WTC11 (cell line): ENCODE results near the gene SWAP70. TPM values are rescaled to one million over a fixed set of nuclear protein-coding genes. Genes with fewer than 3 reads are reported as not detected.
A peak's percentile ranks its signal among the peaks of the same experiment; 100 is the strongest.

ENCODE experiments used
- ATAC-seq: fragments of 200-7000 bp; cut with Tn5 transposase; 2 replicates; pipeline ENCODE4 v1.10.0; 2021; ENCODE audit warnings: mild to moderate bottlenecking, moderate library complexity
- CTCF ChIA-PET: fragments of 300-600 bp; sonication (Branson Sonifier 250); formaldehyde crosslinking; loops from one replicate; lab custom pipeline; 2021; ENCODE audit warnings: antibody characterized with exemption; lab: Charles Lee
- POLR2A ChIA-PET: fragments of 350-600 bp; sonication (Branson Sonifier 250); formaldehyde crosslinking; loops from one replicate; lab custom pipeline; 2021; ENCODE audit warnings: antibody characterized with exemption; lab: Charles Lee
- DNase-seq: peaks from one replicate; pipeline ENCODE4 v3.0.0; 2021; ENCODE audit warnings: low spot score
- H3K27ac Mint-ChIP-seq: 2 replicates; pipeline ENCODE4 v1.8.0; 2021; ENCODE audit warnings: mixed read lengths
- H3K27me3 Mint-ChIP-seq: 2 replicates; pipeline ENCODE4 v1.8.0; 2021; ENCODE audit warnings: low read depth, mild to moderate bottlenecking, moderate library complexity, mixed read lengths
- H3K36me3 Mint-ChIP-seq: 2 replicates; pipeline ENCODE4 v1.8.0; 2021; ENCODE audit warnings: mixed read lengths
- H3K4me1 Mint-ChIP-seq: 2 replicates; pipeline ENCODE4 v1.8.0; 2022; ENCODE audit warnings: mixed read lengths
- H3K4me3 Mint-ChIP-seq: 2 replicates; pipeline ENCODE4 v1.8.0; 2021; ENCODE audit warnings: mild to moderate bottlenecking, moderate library complexity, mixed read lengths
- H3K9me3 Mint-ChIP-seq: 2 replicates; pipeline ENCODE4 v1.8.0; 2021; ENCODE audit warnings: mixed read lengths
- CBFB ChIP-seq: sonication (generic); formaldehyde crosslinking; IDR thresholded peaks from 2 replicates; pipeline ENCODE4 v1.8.1; 2022; ENCODE audit warnings: mild to moderate bottlenecking, low read depth, missing genetic modification reagents
- ELF4 ChIP-seq: sonication (generic); formaldehyde crosslinking; IDR thresholded peaks from 2 replicates; pipeline ENCODE4 v1.8.1; 2022; ENCODE audit warnings: low read depth, mild to moderate bottlenecking, moderate library complexity, missing genetic modification reagents
- FOXJ3 ChIP-seq: sonication (generic); formaldehyde crosslinking; IDR thresholded peaks from 2 replicates; pipeline ENCODE4 v1.9.0; 2021; ENCODE audit warnings: missing genetic modification reagents, mild to moderate bottlenecking, borderline replicate concordance
- JUN ChIP-seq: sonication (generic); formaldehyde crosslinking; IDR thresholded peaks from 2 replicates; pipeline ENCODE4 v1.8.0; 2023; ENCODE audit warnings: mild to moderate bottlenecking, missing genetic modification reagents
- NFYB ChIP-seq: sonication (generic); formaldehyde crosslinking; conservative IDR thresholded peaks from 2 replicates; pipeline ENCODE4 v1.8.0; 2022; ENCODE audit warnings: low read depth, missing genetic modification reagents
- OVOL2 ChIP-seq: fragments of 250-450 bp; sonication (Bioruptor Pico); IDR thresholded peaks from 2 replicates; pipeline ENCODE4 v1.9.0; 2021; ENCODE audit warnings: mild to moderate bottlenecking, borderline replicate concordance
- PRRX2 ChIP-seq: fragments of 250-450 bp; sonication (Bioruptor Pico); IDR thresholded peaks from 2 replicates; pipeline ENCODE4 v1.8.0; 2021; ENCODE audit warnings: mild to moderate bottlenecking
- SMAD4 ChIP-seq: sonication (generic); formaldehyde crosslinking; IDR thresholded peaks from 2 replicates; pipeline ENCODE4 v1.8.0; 2022; ENCODE audit warnings: mild to moderate bottlenecking, missing genetic modification reagents
- SOX15 ChIP-seq: fragments of 250-450 bp; sonication (Bioruptor Pico); IDR thresholded peaks from 2 replicates; pipeline ENCODE4 v1.9.0; 2021; ENCODE audit warnings: mild to moderate bottlenecking
- TCF7 ChIP-seq: sonication (generic); formaldehyde crosslinking; IDR thresholded peaks from 2 replicates; pipeline ENCODE4 v1.8.0; 2022; ENCODE audit warnings: mild to moderate bottlenecking, low read depth, missing genetic modification reagents, moderate library complexity
- TP53 ChIP-seq: sonication (generic); formaldehyde crosslinking; IDR thresholded peaks from 2 replicates; pipeline ENCODE4 v1.8.1; 2023; ENCODE audit warnings: mild to moderate bottlenecking, missing genetic modification reagents
- ZBTB21 ChIP-seq: sonication (generic); formaldehyde crosslinking; IDR thresholded peaks from 2 replicates; pipeline ENCODE4 v1.8.1; 2023; ENCODE audit warnings: mild to moderate bottlenecking, missing genetic modification reagents, borderline replicate concordance
- ZNF219 ChIP-seq: sonication (generic); formaldehyde crosslinking; IDR thresholded peaks from 2 replicates; pipeline ENCODE4 v1.8.0; 2023; ENCODE audit warnings: missing genetic modification reagents, mild to moderate bottlenecking, borderline replicate concordance
- total RNA-seq: library from RNA; stranded (reverse); gene quantifications from 3 replicates; pipeline ENCODE4 v1.2.3, GENCODE V29; 2021
- TF ChIP-seq, protein P1 (sequence below): sonication (generic); formaldehyde crosslinking; IDR thresholded peaks from 2 replicates; pipeline ENCODE4 v1.8.1; 2023; ENCODE audit warnings: mild to moderate bottlenecking, missing genetic modification reagents
- TF ChIP-seq, protein P2 (sequence below): sonication (generic); formaldehyde crosslinking; IDR thresholded peaks from 2 replicates; pipeline ENCODE4 v1.8.1; 2022; ENCODE audit warnings: mild to moderate bottlenecking, missing genetic modification reagents, moderate library complexity, borderline replicate concordance
- TF ChIP-seq, protein P3 (sequence below): sonication (generic); formaldehyde crosslinking; IDR thresholded peaks from 2 replicates; pipeline ENCODE4 v1.8.0; 2023; ENCODE audit warnings: missing genetic modification reagents, mild to moderate bottlenecking, borderline replicate concordance
- TF ChIP-seq, protein P4 (sequence below): fragments of 200-600 bp; IDR thresholded peaks from 2 replicates; pipeline ENCODE4 v1.8.0; 2022; ENCODE audit warnings: antibody characterized with exemption
- TF ChIP-seq, protein P5 (sequence below): sonication (generic); formaldehyde crosslinking; IDR thresholded peaks from 2 replicates; pipeline ENCODE4 v1.8.1; 2023; ENCODE audit warnings: mild to moderate bottlenecking, moderate library complexity, missing genetic modification reagents
- TF ChIP-seq, protein P6 (sequence below): sonication (generic); formaldehyde crosslinking; IDR thresholded peaks from 2 replicates; pipeline ENCODE4 v1.8.1; 2022; ENCODE audit warnings: mild to moderate bottlenecking, moderate library complexity, missing genetic modification reagents

The SWAP70 gene
- total RNA-seq, 1 experiment from 2014 or later: 24.1 TPM

DNA sequence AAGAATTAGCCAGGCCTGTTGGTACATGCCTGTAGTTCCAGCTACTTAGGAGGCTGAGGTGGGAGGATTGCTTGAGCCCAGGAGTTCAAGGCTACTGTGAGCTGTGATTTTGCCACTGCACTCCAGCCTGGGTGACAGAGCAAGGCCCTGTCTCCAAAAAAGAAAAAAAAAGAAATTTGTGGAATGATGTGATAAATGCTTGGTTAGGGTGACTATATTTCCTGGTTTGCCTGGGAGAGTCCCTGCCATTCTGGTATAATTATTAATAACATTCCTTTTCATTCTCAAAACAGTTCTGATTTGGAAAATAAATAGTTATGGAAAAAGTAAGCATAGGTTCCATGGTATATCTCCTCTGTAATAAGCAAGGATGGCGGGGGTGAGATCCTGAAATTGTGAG lies 74.8 kb downstream of the SWAP70 start:
- no peak for DNase-seq
- Mint-ChIP-seq H3K4me3 (no peak overlapping the region), H3K4me1 (peaks cover 5% of the 10 kb centered on the region)
- TF ChIP-seq ZNF219 (CRISPR knock-in tag) (no peak), NFYB (CRISPR knock-in tag) (no peak), CBFB (no peak), SOX15 (CRISPR knock-in tag) (no peak), ELF4 (no peak), TCF7 (no peak), SMAD4 (no peak), JUN (CRISPR knock-in tag) (no peak), ZBTB21 (CRISPR knock-in tag) (no peak), TP53 (CRISPR knock-in tag) (no peak), FOXJ3 (no peak), PRRX2 (no peak), OVOL2 (CRISPR knock-in tag) (no peak)
- TF ChIP-seq, protein P1, sequence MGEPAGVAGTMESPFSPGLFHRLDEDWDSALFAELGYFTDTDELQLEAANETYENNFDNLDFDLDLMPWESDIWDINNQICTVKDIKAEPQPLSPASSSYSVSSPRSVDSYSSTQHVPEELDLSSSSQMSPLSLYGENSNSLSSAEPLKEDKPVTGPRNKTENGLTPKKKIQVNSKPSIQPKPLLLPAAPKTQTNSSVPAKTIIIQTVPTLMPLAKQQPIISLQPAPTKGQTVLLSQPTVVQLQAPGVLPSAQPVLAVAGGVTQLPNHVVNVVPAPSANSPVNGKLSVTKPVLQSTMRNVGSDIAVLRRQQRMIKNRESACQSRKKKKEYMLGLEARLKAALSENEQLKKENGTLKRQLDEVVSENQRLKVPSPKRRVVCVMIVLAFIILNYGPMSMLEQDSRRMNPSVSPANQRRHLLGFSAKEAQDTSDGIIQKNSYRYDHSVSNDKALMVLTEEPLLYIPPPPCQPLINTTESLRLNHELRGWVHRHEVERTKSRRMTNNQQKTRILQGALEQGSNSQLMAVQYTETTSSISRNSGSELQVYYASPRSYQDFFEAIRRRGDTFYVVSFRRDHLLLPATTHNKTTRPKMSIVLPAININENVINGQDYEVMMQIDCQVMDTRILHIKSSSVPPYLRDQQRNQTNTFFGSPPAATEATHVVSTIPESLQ (CRISPR knock-in tag): no peak
- TF ChIP-seq, protein P2, sequence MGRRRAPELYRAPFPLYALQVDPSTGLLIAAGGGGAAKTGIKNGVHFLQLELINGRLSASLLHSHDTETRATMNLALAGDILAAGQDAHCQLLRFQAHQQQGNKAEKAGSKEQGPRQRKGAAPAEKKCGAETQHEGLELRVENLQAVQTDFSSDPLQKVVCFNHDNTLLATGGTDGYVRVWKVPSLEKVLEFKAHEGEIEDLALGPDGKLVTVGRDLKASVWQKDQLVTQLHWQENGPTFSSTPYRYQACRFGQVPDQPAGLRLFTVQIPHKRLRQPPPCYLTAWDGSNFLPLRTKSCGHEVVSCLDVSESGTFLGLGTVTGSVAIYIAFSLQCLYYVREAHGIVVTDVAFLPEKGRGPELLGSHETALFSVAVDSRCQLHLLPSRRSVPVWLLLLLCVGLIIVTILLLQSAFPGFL (CRISPR knock-in tag): no peak
- TF ChIP-seq, protein P3, sequence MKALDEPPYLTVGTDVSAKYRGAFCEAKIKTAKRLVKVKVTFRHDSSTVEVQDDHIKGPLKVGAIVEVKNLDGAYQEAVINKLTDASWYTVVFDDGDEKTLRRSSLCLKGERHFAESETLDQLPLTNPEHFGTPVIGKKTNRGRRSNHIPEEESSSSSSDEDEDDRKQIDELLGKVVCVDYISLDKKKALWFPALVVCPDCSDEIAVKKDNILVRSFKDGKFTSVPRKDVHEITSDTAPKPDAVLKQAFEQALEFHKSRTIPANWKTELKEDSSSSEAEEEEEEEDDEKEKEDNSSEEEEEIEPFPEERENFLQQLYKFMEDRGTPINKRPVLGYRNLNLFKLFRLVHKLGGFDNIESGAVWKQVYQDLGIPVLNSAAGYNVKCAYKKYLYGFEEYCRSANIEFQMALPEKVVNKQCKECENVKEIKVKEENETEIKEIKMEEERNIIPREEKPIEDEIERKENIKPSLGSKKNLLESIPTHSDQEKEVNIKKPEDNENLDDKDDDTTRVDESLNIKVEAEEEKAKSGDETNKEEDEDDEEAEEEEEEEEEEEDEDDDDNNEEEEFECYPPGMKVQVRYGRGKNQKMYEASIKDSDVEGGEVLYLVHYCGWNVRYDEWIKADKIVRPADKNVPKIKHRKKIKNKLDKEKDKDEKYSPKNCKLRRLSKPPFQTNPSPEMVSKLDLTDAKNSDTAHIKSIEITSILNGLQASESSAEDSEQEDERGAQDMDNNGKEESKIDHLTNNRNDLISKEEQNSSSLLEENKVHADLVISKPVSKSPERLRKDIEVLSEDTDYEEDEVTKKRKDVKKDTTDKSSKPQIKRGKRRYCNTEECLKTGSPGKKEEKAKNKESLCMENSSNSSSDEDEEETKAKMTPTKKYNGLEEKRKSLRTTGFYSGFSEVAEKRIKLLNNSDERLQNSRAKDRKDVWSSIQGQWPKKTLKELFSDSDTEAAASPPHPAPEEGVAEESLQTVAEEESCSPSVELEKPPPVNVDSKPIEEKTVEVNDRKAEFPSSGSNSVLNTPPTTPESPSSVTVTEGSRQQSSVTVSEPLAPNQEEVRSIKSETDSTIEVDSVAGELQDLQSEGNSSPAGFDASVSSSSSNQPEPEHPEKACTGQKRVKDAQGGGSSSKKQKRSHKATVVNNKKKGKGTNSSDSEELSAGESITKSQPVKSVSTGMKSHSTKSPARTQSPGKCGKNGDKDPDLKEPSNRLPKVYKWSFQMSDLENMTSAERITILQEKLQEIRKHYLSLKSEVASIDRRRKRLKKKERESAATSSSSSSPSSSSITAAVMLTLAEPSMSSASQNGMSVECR (CRISPR knock-in tag): no peak
- TF ChIP-seq, protein P4, sequence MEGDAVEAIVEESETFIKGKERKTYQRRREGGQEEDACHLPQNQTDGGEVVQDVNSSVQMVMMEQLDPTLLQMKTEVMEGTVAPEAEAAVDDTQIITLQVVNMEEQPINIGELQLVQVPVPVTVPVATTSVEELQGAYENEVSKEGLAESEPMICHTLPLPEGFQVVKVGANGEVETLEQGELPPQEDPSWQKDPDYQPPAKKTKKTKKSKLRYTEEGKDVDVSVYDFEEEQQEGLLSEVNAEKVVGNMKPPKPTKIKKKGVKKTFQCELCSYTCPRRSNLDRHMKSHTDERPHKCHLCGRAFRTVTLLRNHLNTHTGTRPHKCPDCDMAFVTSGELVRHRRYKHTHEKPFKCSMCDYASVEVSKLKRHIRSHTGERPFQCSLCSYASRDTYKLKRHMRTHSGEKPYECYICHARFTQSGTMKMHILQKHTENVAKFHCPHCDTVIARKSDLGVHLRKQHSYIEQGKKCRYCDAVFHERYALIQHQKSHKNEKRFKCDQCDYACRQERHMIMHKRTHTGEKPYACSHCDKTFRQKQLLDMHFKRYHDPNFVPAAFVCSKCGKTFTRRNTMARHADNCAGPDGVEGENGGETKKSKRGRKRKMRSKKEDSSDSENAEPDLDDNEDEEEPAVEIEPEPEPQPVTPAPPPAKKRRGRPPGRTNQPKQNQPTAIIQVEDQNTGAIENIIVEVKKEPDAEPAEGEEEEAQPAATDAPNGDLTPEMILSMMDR: no peak
- TF ChIP-seq, protein P5, sequence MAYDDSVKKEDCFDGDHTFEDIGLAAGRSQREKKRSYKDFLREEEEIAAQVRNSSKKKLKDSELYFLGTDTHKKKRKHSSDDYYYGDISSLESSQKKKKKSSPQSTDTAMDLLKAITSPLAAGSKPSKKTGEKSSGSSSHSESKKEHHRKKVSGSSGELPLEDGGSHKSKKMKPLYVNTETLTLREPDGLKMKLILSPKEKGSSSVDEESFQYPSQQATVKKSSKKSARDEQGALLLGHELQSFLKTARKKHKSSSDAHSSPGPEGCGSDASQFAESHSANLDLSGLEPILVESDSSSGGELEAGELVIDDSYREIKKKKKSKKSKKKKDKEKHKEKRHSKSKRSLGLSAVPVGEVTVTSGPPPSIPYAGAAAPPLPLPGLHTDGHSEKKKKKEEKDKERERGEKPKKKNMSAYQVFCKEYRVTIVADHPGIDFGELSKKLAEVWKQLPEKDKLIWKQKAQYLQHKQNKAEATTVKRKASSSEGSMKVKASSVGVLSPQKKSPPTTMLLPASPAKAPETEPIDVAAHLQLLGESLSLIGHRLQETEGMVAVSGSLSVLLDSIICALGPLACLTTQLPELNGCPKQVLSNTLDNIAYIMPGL (CRISPR knock-in tag): no peak
- TF ChIP-seq, protein P6, sequence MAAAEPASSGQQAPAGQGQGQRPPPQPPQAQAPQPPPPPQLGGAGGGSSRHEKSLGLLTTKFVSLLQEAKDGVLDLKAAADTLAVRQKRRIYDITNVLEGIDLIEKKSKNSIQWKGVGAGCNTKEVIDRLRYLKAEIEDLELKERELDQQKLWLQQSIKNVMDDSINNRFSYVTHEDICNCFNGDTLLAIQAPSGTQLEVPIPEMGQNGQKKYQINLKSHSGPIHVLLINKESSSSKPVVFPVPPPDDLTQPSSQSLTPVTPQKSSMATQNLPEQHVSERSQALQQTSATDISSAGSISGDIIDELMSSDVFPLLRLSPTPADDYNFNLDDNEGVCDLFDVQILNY: no peak
- TF ChIP-seq, all 79 proteins: peak for 0
- H3K27ac Mint-ChIP-seq: peak overlapping the region; percentile 66
- H3K36me3 Mint-ChIP-seq: peaks cover 66% of the 10 kb centered on the region
- H3K27me3 Mint-ChIP-seq: no peaks in the 10 kb centered on the region
- POLR2A ChIA-PET: no interaction called here
- CTCF ChIA-PET: no interaction called here
- peaks cover 16% of the 10 kb centered on the region for H3K9me3 Mint-ChIP-seq
- no peak for ATAC-seq
